HepG2 (cell line): Measurements from ENCODE around the gene TRPT1. TPM values are rescaled to one million over a fixed set of nuclear protein-coding genes. Genes with fewer than 3 reads are reported as not detected.

Experiments
- HNRNPK ChIP-seq: fragments of 200-400 bp; formaldehyde crosslinking; IDR thresholded peaks from 2 replicates; pipeline ENCODE4 v1.6.1; 2018; ENCODE audit warnings: low read length, low read depth, moderate library complexity, mild to moderate bottlenecking; ENCODE audit not compliant: poor library complexity, severe bottlenecking
- NFATC3 ChIP-seq: sonication (generic); formaldehyde crosslinking; IDR thresholded peaks from 2 replicates; pipeline ENCODE4 v1.5.1; 2020; ENCODE audit warnings: mild to moderate bottlenecking, missing genetic modification reagents
- NFE2 ChIP-seq: sonication (generic); formaldehyde crosslinking; IDR thresholded peaks from 2 replicates; pipeline ENCODE4 v1.4.0; 2020; ENCODE audit warnings: missing genetic modification reagents
- PCBP1 ChIP-seq: fragments of 200-400 bp; formaldehyde crosslinking; IDR thresholded peaks from 2 replicates; pipeline ENCODE4 v1.6.1; 2017; ENCODE audit warnings: mild to moderate bottlenecking, low read depth, low read length, borderline replicate concordance
- RFX5 ChIP-seq: IDR thresholded peaks from 2 replicates; pipeline ENCODE4 v1.6.1; 2011; ENCODE audit warnings: low read depth, low read length, improper control_type of control experiment
- SAP130 ChIP-seq: IDR thresholded peaks from 2 replicates; pipeline ENCODE4 v1.6.1; 2016; ENCODE audit warnings: low read depth
- SATB2 ChIP-seq: sonication (generic); formaldehyde crosslinking; IDR thresholded peaks from 2 replicates; pipeline ENCODE4 v1.5.0; 2020; ENCODE audit warnings: missing genetic modification reagents
- SIN3B ChIP-seq: fragments of 150-350 bp; IDR thresholded peaks from 2 replicates; pipeline ENCODE4 v1.6.1; 2014; ENCODE audit warnings: low read length
- ZNF317 ChIP-seq: sonication (generic); formaldehyde crosslinking; IDR thresholded peaks from 2 replicates; pipeline ENCODE4 v1.5.0; 2020; ENCODE audit warnings: mild to moderate bottlenecking, missing genetic modification reagents
- ZNF430 ChIP-seq: sonication (generic); formaldehyde crosslinking; IDR thresholded peaks from 2 replicates; pipeline ENCODE4 v1.9.0; 2021; ENCODE audit warnings: mild to moderate bottlenecking, missing genetic modification reagents
- ZNF530 ChIP-seq: sonication (generic); formaldehyde crosslinking; IDR thresholded peaks from 2 replicates; pipeline ENCODE4 v1.5.0; 2020; ENCODE audit warnings: low read depth, mild to moderate bottlenecking, missing genetic modification reagents
- ZNF660 ChIP-seq: sonication (generic); formaldehyde crosslinking; IDR thresholded peaks from 2 replicates; pipeline ENCODE4 v1.5.1; 2020; ENCODE audit warnings: mild to moderate bottlenecking, low read depth, missing genetic modification reagents, borderline replicate concordance
- ZNF720 ChIP-seq: sonication (generic); formaldehyde crosslinking; IDR thresholded peaks from 2 replicates; pipeline ENCODE4 v1.4.0; 2020; ENCODE audit warnings: missing genetic modification reagents
- ZNF878 ChIP-seq: sonication (generic); formaldehyde crosslinking; IDR thresholded peaks from 2 replicates; pipeline ENCODE4 v1.8.1; 2023; ENCODE audit warnings: mild to moderate bottlenecking, missing genetic modification reagents, moderate library complexity
- polyA plus RNA-seq, 8 experiments: library from polyadenylated mRNA; depleted of rRNA in 3 of 8; stranded (reverse) in 7 of 8; unstranded in 1 of 8; fragments of >200 nt; fragmentation: Illumina TruSeq in 4 of 8; extraction: Trizol in 4 of 8; gene quantifications; 2 replicates each; pipeline versions ENCODE4 v1.2.1 to v1.2.3, GENCODE V29; 2011 to 2016; ENCODE audit warnings: low read depth in 4 of 8, missing spikeins in 1 of 8, mixed read lengths in 1 of 8; ENCODE audit not compliant: insufficient read depth in 1 of 8
- total RNA-seq, 5 experiments: library from RNA; depleted of rRNA; stranded (reverse); fragments of >200 nt; fragmentation: Illumina TruSeq; extraction: Trizol; gene quantifications; 2 replicates each; pipeline ENCODE4 v1.2.3, GENCODE V29; 2016; ENCODE audit warnings: low read depth in 1 of 5
- TF ChIP-seq, protein P1 (sequence below): sonication (generic); formaldehyde crosslinking; IDR thresholded peaks from 2 replicates; pipeline ENCODE4 v1.4.0; 2020; ENCODE audit warnings: missing genetic modification reagents
- TF ChIP-seq, protein P2 (sequence below): IDR thresholded peaks from 2 replicates; pipeline ENCODE4 v1.6.1; 2016; ENCODE audit warnings: missing compliant biosample characterization, missing genetic modification reagents, borderline replicate concordance
- TF ChIP-seq, protein P3 (sequence below): sonication (generic); formaldehyde crosslinking; IDR thresholded peaks from 2 replicates; pipeline ENCODE4 v1.9.0; 2021; ENCODE audit warnings: missing genetic modification reagents, borderline replicate concordance
- TF ChIP-seq, protein P4 (sequence below): sonication (generic); formaldehyde crosslinking; IDR thresholded peaks from 2 replicates; pipeline ENCODE4 v1.9.0; 2021; ENCODE audit warnings: missing genetic modification reagents, borderline replicate concordance
- TF ChIP-seq, protein P5 (sequence below): sonication (generic); formaldehyde crosslinking; IDR thresholded peaks from 2 replicates; pipeline ENCODE4 v1.8.0; 2022; ENCODE audit warnings: mild to moderate bottlenecking, missing genetic modification reagents

TRPT1 gene
- total and polyA plus RNA-seq, 2 of the 13 experiments (the other 11 are each of a cell fraction or from before 2014, with no cell fraction given): 24.8 to 40.7 TPM

DNA sequence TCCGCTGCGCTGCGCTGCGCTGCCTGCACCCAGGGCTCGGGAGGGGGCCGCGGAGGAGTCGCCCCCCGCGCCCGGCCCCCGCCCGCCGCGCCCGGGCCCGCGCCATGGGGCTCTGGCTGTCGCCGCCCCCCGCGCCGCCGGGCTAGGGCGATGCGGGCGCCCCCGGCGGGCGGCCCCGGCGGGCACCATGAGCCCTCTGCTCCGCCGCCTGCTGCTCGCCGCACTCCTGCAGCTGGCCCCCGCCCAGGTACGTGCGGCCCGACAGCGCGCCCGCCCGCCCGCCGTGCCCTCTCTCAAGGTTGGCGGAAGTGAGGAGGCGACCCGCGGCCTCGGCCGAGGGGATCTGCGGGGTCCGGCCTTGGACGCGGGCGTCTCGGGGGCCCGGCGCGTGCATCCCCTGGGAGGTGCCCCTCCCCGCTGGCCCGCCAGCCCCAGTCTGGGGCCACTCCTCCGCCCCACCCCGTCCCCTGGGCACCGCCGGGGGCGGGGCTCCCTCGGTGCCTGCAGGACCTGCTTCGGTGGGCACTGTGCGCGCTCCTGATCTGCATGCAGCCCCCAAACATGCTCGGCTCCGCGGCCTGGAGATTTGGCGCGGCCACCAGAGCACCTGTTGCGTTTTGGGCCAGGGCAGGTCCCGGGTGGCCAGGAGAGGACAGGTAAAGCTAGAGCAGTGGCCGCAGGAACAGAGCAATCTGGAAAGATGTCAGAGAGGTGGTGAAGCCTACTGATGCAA, 8.8 kb upstream of the TRPT1 start (continued):
- TF ChIP-seq, protein P1, sequence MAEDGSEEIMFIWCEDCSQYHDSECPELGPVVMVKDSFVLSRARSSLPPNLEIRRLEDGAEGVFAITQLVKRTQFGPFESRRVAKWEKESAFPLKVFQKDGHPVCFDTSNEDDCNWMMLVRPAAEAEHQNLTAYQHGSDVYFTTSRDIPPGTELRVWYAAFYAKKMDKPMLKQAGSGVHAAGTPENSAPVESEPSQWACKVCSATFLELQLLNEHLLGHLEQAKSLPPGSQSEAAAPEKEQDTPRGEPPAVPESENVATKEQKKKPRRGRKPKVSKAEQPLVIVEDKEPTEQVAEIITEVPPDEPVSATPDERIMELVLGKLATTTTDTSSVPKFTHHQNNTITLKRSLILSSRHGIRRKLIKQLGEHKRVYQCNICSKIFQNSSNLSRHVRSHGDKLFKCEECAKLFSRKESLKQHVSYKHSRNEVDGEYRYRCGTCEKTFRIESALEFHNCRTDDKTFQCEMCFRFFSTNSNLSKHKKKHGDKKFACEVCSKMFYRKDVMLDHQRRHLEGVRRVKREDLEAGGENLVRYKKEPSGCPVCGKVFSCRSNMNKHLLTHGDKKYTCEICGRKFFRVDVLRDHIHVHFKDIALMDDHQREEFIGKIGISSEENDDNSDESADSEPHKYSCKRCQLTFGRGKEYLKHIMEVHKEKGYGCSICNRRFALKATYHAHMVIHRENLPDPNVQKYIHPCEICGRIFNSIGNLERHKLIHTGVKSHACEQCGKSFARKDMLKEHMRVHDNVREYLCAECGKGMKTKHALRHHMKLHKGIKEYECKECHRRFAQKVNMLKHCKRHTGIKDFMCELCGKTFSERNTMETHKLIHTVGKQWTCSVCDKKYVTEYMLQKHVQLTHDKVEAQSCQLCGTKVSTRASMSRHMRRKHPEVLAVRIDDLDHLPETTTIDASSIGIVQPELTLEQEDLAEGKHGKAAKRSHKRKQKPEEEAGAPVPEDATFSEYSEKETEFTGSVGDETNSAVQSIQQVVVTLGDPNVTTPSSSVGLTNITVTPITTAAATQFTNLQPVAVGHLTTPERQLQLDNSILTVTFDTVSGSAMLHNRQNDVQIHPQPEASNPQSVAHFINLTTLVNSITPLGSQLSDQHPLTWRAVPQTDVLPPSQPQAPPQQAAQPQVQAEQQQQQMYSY (CRISPR knock-in tag): no peak
- no peak for TF ChIP-seq SIN3B
- TF ChIP-seq, protein P2, sequence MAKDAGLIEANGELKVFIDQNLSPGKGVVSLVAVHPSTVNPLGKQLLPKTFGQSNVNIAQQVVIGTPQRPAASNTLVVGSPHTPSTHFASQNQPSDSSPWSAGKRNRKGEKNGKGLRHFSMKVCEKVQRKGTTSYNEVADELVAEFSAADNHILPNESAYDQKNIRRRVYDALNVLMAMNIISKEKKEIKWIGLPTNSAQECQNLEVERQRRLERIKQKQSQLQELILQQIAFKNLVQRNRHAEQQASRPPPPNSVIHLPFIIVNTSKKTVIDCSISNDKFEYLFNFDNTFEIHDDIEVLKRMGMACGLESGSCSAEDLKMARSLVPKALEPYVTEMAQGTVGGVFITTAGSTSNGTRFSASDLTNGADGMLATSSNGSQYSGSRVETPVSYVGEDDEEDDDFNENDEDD (CRISPR knock-in tag): no peak; the same call in 1 of the 2 replicates
- peak; percentile 30 for TF ChIP-seq HNRNPK
- TF ChIP-seq ZNF530 (CRISPR knock-in tag): no peak
- TF ChIP-seq ZNF720 (CRISPR knock-in tag): no peak
- TF ChIP-seq, protein P3, sequence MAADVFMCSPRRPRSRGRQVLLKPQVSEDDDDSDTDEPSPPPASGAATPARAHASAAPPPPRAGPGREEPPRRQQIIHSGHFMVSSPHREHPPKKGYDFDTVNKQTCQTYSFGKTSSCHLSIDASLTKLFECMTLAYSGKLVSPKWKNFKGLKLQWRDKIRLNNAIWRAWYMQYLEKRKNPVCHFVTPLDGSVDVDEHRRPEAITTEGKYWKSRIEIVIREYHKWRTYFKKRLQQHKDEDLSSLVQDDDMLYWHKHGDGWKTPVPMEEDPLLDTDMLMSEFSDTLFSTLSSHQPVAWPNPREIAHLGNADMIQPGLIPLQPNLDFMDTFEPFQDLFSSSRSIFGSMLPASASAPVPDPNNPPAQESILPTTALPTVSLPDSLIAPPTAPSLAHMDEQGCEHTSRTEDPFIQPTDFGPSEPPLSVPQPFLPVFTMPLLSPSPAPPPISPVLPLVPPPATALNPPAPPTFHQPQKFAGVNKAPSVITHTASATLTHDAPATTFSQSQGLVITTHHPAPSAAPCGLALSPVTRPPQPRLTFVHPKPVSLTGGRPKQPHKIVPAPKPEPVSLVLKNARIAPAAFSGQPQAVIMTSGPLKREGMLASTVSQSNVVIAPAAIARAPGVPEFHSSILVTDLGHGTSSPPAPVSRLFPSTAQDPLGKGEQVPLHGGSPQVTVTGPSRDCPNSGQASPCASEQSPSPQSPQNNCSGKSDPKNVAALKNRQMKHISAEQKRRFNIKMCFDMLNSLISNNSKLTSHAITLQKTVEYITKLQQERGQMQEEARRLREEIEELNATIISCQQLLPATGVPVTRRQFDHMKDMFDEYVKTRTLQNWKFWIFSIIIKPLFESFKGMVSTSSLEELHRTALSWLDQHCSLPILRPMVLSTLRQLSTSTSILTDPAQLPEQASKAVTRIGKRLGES: no peak
- no peak for TF ChIP-seq ZNF878
- TF ChIP-seq, protein P4, sequence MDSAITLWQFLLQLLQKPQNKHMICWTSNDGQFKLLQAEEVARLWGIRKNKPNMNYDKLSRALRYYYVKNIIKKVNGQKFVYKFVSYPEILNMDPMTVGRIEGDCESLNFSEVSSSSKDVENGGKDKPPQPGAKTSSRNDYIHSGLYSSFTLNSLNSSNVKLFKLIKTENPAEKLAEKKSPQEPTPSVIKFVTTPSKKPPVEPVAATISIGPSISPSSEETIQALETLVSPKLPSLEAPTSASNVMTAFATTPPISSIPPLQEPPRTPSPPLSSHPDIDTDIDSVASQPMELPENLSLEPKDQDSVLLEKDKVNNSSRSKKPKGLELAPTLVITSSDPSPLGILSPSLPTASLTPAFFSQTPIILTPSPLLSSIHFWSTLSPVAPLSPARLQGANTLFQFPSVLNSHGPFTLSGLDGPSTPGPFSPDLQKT (CRISPR knock-in tag): no peak
- TF ChIP-seq NFE2 (CRISPR knock-in tag): no peak
- TF ChIP-seq, protein P5, sequence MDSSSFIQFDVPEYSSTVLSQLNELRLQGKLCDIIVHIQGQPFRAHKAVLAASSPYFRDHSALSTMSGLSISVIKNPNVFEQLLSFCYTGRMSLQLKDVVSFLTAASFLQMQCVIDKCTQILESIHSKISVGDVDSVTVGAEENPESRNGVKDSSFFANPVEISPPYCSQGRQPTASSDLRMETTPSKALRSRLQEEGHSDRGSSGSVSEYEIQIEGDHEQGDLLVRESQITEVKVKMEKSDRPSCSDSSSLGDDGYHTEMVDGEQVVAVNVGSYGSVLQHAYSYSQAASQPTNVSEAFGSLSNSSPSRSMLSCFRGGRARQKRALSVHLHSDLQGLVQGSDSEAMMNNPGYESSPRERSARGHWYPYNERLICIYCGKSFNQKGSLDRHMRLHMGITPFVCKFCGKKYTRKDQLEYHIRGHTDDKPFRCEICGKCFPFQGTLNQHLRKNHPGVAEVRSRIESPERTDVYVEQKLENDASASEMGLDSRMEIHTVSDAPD: peak; percentile 36; the same call in 1 of the 2 replicates
- TF ChIP-seq RFX5: no peak
- TF ChIP-seq SATB2 (CRISPR knock-in tag): no peak
- TF ChIP-seq ZNF317 (CRISPR knock-in tag): no peak
- no peak for TF ChIP-seq NFATC3 (CRISPR knock-in tag)
- TF ChIP-seq SAP130 (CRISPR knock-in tag): peak; percentile 81
- no peak for TF ChIP-seq PCBP1
- TF ChIP-seq ZNF660 (CRISPR knock-in tag): no peak
- no peak; the same call in 1 of the 2 replicates for TF ChIP-seq ZNF430 (CRISPR knock-in tag)
